HepG2 (cell line): ENCODE measurements around the gene TACC3. TPM values are rescaled to one million over a fixed set of nuclear protein-coding genes. Genes with fewer than 3 reads are reported as not detected.

Source experiments
- ATAC-seq: fragments of 200-7000 bp; cut with Tn5 transposase; 3 replicates; pipeline ENCODE4 v1.9.1; 2020; ENCODE audit warnings: mild to moderate bottlenecking, moderate library complexity
- BruUV-seq: library from RNA; stranded (reverse); fragments of 400-500 nt; replicated peaks from 2 replicates; lab custom pipeline; 2021; lab: Mats Ljungman, UMichigan
- CTCF ChIA-PET: fragments of 300-600 bp; formaldehyde crosslinking; extraction: SDS; loops from one replicate; lab custom pipeline; 2021; ENCODE audit warnings: low total read pairs, inconsistent platforms, low intra/inter-chr PET ratio; lab: Yijun Ruan, JAX
- POLR2A ChIA-PET: fragments of 350-600 bp; sonication (Branson Sonifier 250); formaldehyde crosslinking; loops from one replicate; lab custom pipeline; 2020; ENCODE audit warnings: antibody characterized with exemption, inconsistent platforms; lab: Yijun Ruan, JAX
- DNase-seq: peaks from one replicate; pipeline ENCODE4 v3.0.0-alpha.2; 2015; ENCODE audit warnings: low spot score
- FAIRE-seq: peaks from 3 replicates; lab custom pipeline; 2011; peaks lifted over from hg19 to GRCh38; lab: Jason Lieb, UNC
- H2AFZ ChIP-seq: one replicate; pipeline ENCODE4 v1.6.1; 2011; ENCODE audit warnings: low read length, inconsistent platforms
- H3K27ac ChIP-seq: fragments of 300-600 bp; 3 replicates; pipeline ENCODE4 v1.8.0; 2011; ENCODE audit warnings: mixed run types, mild to moderate bottlenecking, mixed read lengths, low read length, inconsistent platforms; ENCODE audit not compliant: insufficient read depth; ENCODE audit errors: extremely low read length
- H3K27me3 ChIP-seq, 2 experiments: fragments of 200-600 bp in 1 of 2; 2 replicates in 1 of 2; 3 replicates in 1 of 2; pipeline versions ENCODE4 v1.6.0 to v1.8.0; 2011; ENCODE audit warnings: low read length in 2 of 2, mild to moderate bottlenecking in 2 of 2, moderate library complexity in 2 of 2, inconsistent platforms in 1 of 2; ENCODE audit not compliant: insufficient read depth in 2 of 2, control insufficient read depth in 1 of 2
- H3K36me3 ChIP-seq, 2 experiments: fragments of 200-600 bp in 1 of 2; replicated peaks in 1 of 2; 2 replicates in 1 of 2; 3 replicates in 1 of 2; pipeline versions ENCODE4 v1.5.1 to v1.8.0; 2011; ENCODE audit warnings: low read length in 2 of 2, inconsistent platforms in 1 of 2; ENCODE audit not compliant: insufficient read depth in 2 of 2, control insufficient read depth in 1 of 2
- H3K4me1 ChIP-seq: 2 replicates; pipeline ENCODE4 v1.5.1; 2012; ENCODE audit warnings: low read length, inconsistent platforms; ENCODE audit not compliant: insufficient read depth
- H3K4me2 ChIP-seq: 2 replicates; pipeline ENCODE4 v1.6.0; 2011; ENCODE audit warnings: low read depth, low read length, inconsistent platforms
- H3K4me3 ChIP-seq, 3 experiments: fragments of 200-600 bp in 1 of 3; sonication (generic), shearing (Covaris generic) in 1 of 3; replicated peaks in 1 of 3; 2 replicates each; pipeline ENCODE4 v1.5.1; 2011 to 2016; ENCODE audit warnings: low read length in 3 of 3, inconsistent platforms in 2 of 3, low read depth in 2 of 3, mild to moderate bottlenecking in 2 of 3, control low read depth in 1 of 3, mixed read lengths in 1 of 3; ENCODE audit not compliant: insufficient read depth in 1 of 3
- H3K79me2 ChIP-seq: one replicate; pipeline ENCODE4 v1.6.1; 2011; ENCODE audit warnings: low read length, inconsistent platforms; ENCODE audit not compliant: insufficient read depth
- H3K9ac ChIP-seq: 2 replicates; pipeline ENCODE4 v1.6.0; 2011; ENCODE audit warnings: mild to moderate bottlenecking, low read depth, low read length, inconsistent platforms; ENCODE audit not compliant: insufficient read depth
- H3K9me3 ChIP-seq: 2 replicates; pipeline ENCODE4 v1.5.1; 2012; ENCODE audit warnings: mild to moderate bottlenecking, low read length
- H4K20me1 ChIP-seq: 2 replicates; pipeline ENCODE4 v1.6.0; 2011; ENCODE audit warnings: inconsistent platforms, mild to moderate bottlenecking, low read length, moderate library complexity; ENCODE audit not compliant: insufficient read depth
- CENPBD1 ChIP-seq: sonication (generic); formaldehyde crosslinking; IDR thresholded peaks from 2 replicates; pipeline ENCODE4 v1.8.0; 2022; ENCODE audit warnings: missing genetic modification reagents, low read depth, mild to moderate bottlenecking, borderline replicate concordance
- CSRNP2 ChIP-seq: sonication (generic); formaldehyde crosslinking; conservative IDR thresholded peaks from 2 replicates; pipeline ENCODE4 v1.8.0; 2022; ENCODE audit warnings: low read depth, missing genetic modification reagents
- DZIP1 ChIP-seq: sonication (generic); formaldehyde crosslinking; IDR thresholded peaks from 2 replicates; pipeline ENCODE4 v1.5.0; 2020; ENCODE audit warnings: mild to moderate bottlenecking, missing genetic modification reagents
- GPN1 ChIP-seq: sonication (generic); formaldehyde crosslinking; IDR thresholded peaks from 2 replicates; pipeline ENCODE4 v1.5.1; 2020; ENCODE audit warnings: missing genetic modification reagents, borderline replicate concordance
- MYNN ChIP-seq: sonication (generic); formaldehyde crosslinking; IDR thresholded peaks from 2 replicates; pipeline ENCODE4 v1.4.0; 2020; ENCODE audit warnings: mild to moderate bottlenecking, low read depth, missing genetic modification reagents
- PRDM15 ChIP-seq: sonication (generic); formaldehyde crosslinking; IDR thresholded peaks from 2 replicates; pipeline ENCODE4 v1.4.0; 2020; ENCODE audit warnings: missing genetic modification reagents
- RBM22 ChIP-seq: fragments of 200-400 bp; formaldehyde crosslinking; optimal IDR thresholded peaks from 2 replicates; pipeline ENCODE3; 2017; ENCODE audit warnings: mild to moderate bottlenecking, low read length, moderate library complexity
- SRSF4 ChIP-seq: fragments of 200-400 bp; formaldehyde crosslinking; IDR thresholded peaks from one replicate; pipeline ENCODE4 v1.6.1; 2018; ENCODE audit warnings: mild to moderate bottlenecking, low read depth, low read length, moderate library complexity; ENCODE audit not compliant: poor library complexity, severe bottlenecking
- THYN1 ChIP-seq: sonication (generic); formaldehyde crosslinking; IDR thresholded peaks from 2 replicates; pipeline ENCODE4 v1.8.1; 2023; ENCODE audit warnings: low read depth, mild to moderate bottlenecking, moderate library complexity, missing genetic modification reagents, borderline replicate concordance
- U2AF2 ChIP-seq: fragments of 200-400 bp; formaldehyde crosslinking; IDR thresholded peaks from 2 replicates; pipeline ENCODE4 v1.6.1; 2017; ENCODE audit warnings: low read depth, mild to moderate bottlenecking, low read length
- ZFP62 ChIP-seq: sonication (generic); formaldehyde crosslinking; IDR thresholded peaks from 2 replicates; pipeline ENCODE4 v1.4.0; 2020; ENCODE audit warnings: missing genetic modification reagents
- ZNF143 ChIP-seq: sonication (generic); formaldehyde crosslinking; IDR thresholded peaks from 2 replicates; pipeline ENCODE4 v1.4.0; 2020; ENCODE audit warnings: missing genetic modification reagents
- ZNF280B ChIP-seq: sonication (generic); formaldehyde crosslinking; IDR thresholded peaks from 2 replicates; pipeline ENCODE4 v1.5.0; 2020; ENCODE audit warnings: missing genetic modification reagents, mild to moderate bottlenecking, borderline replicate concordance
- ZNF577 ChIP-seq: sonication (generic); formaldehyde crosslinking; IDR thresholded peaks from 2 replicates; pipeline ENCODE4 v1.4.0; 2020; ENCODE audit warnings: mild to moderate bottlenecking, low read depth, missing genetic modification reagents, borderline replicate concordance
- WGBS: methylation state at CpG from one replicate; pipeline ENCODE4 v1.1.6; 2017; ENCODE audit warnings: low lambda C conversion rate; 5-methylcytosine and 5-hydroxymethylcytosine counted together
- in situ Hi-C: cut with HindIII; loops from 2 replicates; pipeline ENCODE4 v1.10.0; 2017; ENCODE audit warnings: low pct_unique_long_range_greater_than_20kb; ENCODE audit not compliant: extremely low pct_ligation_motif_present
- intact Hi-C: fragments of 100-400 bp; cut with micrococcal nuclease; formaldehyde crosslinking; loops from one replicate; pipeline ENCODE4 v1.10.0; 2022; ENCODE audit not compliant: unreplicated experiment
- polyA plus RNA-seq, 8 experiments: library from polyadenylated mRNA; depleted of rRNA in 3 of 8; stranded (reverse) in 7 of 8; unstranded in 1 of 8; fragments of >200 nt; fragmentation: Illumina TruSeq in 4 of 8; extraction: Trizol in 4 of 8; gene quantifications; 2 replicates each; pipeline versions ENCODE4 v1.2.1 to v1.2.3, GENCODE V29; 2011 to 2016; ENCODE audit warnings: low read depth in 4 of 8, missing spikeins in 1 of 8, mixed read lengths in 1 of 8; ENCODE audit not compliant: insufficient read depth in 1 of 8
- total RNA-seq, 5 experiments: library from RNA; depleted of rRNA; stranded (reverse); fragments of >200 nt; fragmentation: Illumina TruSeq; extraction: Trizol; gene quantifications; 2 replicates each; pipeline ENCODE4 v1.2.3, GENCODE V29; 2016; ENCODE audit warnings: low read depth in 1 of 5

The TACC3 gene
- total and polyA plus RNA-seq, 2 of the 13 experiments (the other 11 are each of a cell fraction or from before 2014, with no cell fraction given): 20.3 to 21.2 TPM

GRCh38 chr4:1744552-1744951, 23.2 kb downstream of the TACC3 start:
- no peak overlapping the region for H3K4me3 ChIP-seq
- TF ChIP-seq ZNF577 (CRISPR knock-in tag) (no peak), CSRNP2 (no peak), THYN1 (CRISPR knock-in tag) (no peak), ZFP62 (CRISPR knock-in tag) (no peak), ZNF143 (CRISPR knock-in tag) (no peak), PRDM15 (no peak), CENPBD1 (CRISPR knock-in tag) (no peak), RBM22 (no peak), GPN1 (no peak), ZNF280B (CRISPR knock-in tag) (no peak), U2AF2 (no peak), SRSF4 (no peak), DZIP1 (no peak), MYNN (no peak)

More at GRCh38 chr4:1744552-1744951, 23.2 kb downstream of the TACC3 start:
- CTCF ChIA-PET: interaction anchor here (7.5 kb wide), 1 partner anchor 65 kb away, joined by 179 read pairs; no protein-coding TSS in a partner anchor
- Histone ChIP-seq H2AFZ (no peak overlapping the region), H3K27me3 (no peaks in the 10 kb centered on the region), H3K4me2 (no peak overlapping the region), H3K9me3 (no peaks in the 10 kb centered on the region), H3K79me2 (no peaks in the 10 kb centered on the region), H3K9ac (no peak overlapping the region), H3K27ac (no peak overlapping the region), H3K36me3 (peaks cover 22 to 38% of the 10 kb centered on the region in 2 experiments), H3K4me1 (peaks cover 51% of the 10 kb centered on the region), H4K20me1 (no peaks in the 10 kb centered on the region)
- no TSS peak for BruUV-seq
- POLR2A ChIA-PET: interaction anchor here (1.5 to 5.7 kb wide), 3 partner anchors 33 to 64 kb away, joined by 3 to 45 read pairs (median 4); no protein-coding TSS in a partner anchor
- FAIRE-seq (no peak), DNase-seq (no peak), ATAC-seq (no peak)
- in situ Hi-C loops (no loop called here), intact Hi-C loops (no loop called here)
- 94% methylated on average over 11 of the region's 14 CpGs for WGBS
